GM12891 (cell line): Measurements from ENCODE around the gene TCEANC. TPM values are rescaled to one million over a fixed set of nuclear protein-coding genes. Genes with fewer than 3 reads are reported as not detected.
"Not testable (repeated sequence)": the region's sequence is repeated elsewhere in the genome, so short reads cannot be mapped to it uniquely, and the experiment has no call there.

ENCODE experiments used
- DNase-seq: peaks from one replicate; pipeline ENCODE4 v3.0.0; 2011; ENCODE audit warnings: low spot score; ENCODE audit not compliant: insufficient read length
- FAIRE-seq: peaks from 2 replicates; lab custom pipeline; 2011; peaks lifted over from hg19 to GRCh38; lab: Jason Lieb, UNC
- PAX5 ChIP-seq: IDR thresholded peaks from 2 replicates; pipeline ENCODE4 v1.6.1; 2011; ENCODE audit warnings: low read length, moderate library complexity, mild to moderate bottlenecking; ENCODE audit not compliant: insufficient read depth, severe bottlenecking
- POLR2A ChIP-seq: IDR thresholded peaks from 2 replicates; pipeline ENCODE4 v1.6.1; 2011; ENCODE audit warnings: low read depth, low read length, control low read depth
- POLR2AphosphoS5 ChIP-seq: IDR thresholded peaks from 2 replicates; pipeline ENCODE4 v1.6.1; 2011; ENCODE audit warnings: low read depth, low read length, control low read depth
- POU2F2 ChIP-seq: IDR thresholded peaks from 2 replicates; pipeline ENCODE4 v1.6.1; 2011; ENCODE audit warnings: low read depth, mild to moderate bottlenecking, control low read depth, low read length, moderate library complexity
- SPI1 ChIP-seq: IDR thresholded peaks from 2 replicates; pipeline ENCODE4 v1.6.1; 2011; ENCODE audit warnings: low read depth, low read length, control low read depth
- TAF1 ChIP-seq: IDR thresholded peaks from 2 replicates; pipeline ENCODE4 v1.6.1; 2011; ENCODE audit warnings: low read depth, low read length, control low read depth
- polyA plus RNA-seq: library from polyadenylated mRNA; unstranded; fragments of >200 nt; gene quantifications from one replicate; pipeline ENCODE4 v1.2.1, GENCODE V29; 2012; ENCODE audit warnings: low read depth, missing spikeins, inconsistent platforms; ENCODE audit not compliant: missing spikeins

TCEANC gene, protein sequence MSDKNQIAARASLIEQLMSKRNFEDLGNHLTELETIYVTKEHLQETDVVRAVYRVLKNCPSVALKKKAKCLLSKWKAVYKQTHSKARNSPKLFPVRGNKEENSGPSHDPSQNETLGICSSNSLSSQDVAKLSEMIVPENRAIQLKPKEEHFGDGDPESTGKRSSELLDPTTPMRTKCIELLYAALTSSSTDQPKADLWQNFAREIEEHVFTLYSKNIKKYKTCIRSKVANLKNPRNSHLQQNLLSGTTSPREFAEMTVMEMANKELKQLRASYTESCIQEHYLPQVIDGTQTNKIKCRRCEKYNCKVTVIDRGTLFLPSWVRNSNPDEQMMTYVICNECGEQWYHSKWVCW
- polyA plus RNA-seq = 0.60 TPM

DNA sequence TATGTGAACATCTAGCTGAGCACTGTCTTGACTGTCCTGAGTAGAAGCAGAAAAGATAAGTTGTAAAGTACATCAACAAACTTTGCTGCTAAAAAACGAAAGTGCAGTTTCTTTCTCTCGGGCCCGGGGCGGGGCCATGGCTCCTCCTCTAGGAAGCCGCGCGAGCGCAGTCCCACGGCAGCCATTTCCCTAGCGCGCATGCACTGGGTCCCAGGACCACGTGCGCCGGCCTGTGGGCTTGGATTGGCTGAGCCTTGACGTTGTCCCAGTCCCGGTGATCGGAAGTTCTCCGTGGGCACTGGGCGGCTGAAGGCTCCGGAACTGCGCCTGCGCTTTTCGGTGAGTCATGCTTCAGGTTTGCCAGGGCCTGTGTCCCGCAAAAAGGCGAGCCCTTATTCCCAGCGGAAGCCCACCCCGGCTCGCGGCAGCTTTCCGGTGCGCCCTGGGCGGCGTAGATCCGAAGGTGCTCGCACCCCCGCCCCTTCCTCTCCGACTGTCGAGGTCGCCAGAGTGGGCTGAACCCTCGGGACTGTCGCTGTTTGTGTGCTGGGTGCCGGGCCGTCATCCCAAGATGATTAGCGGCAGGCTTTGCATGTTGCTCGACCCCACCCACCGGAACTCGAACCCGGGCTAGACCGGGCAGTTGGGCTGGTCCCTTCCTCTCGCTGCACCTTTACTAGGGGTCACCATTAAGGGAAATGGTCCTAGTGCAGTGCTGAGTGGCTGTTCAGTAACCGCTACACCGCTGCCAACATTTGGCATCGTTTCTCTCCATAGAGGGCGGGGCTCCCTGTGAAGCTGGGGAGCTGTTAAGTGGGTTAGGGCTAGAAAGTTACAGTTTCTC, at the start of gene TCEANC:
Gene TCEANC, plus strand, starts transcription at position 292 of the 844 bp plus-strand sequence. CDS start 9,368 bp downstream, outside the sequence.
- DNase-seq (peak; percentile 58), FAIRE-seq (peak; percentile 99)
- TF ChIP-seq POLR2A = peak; percentile 52; the same call in 1 of the 2 replicates
- TF ChIP-seq TAF1 = no peak
- no peak for TF ChIP-seq SPI1
- TF ChIP-seq POU2F2 = peak; percentile 54; the same call in 1 of the 2 replicates
- no peak for TF ChIP-seq POLR2AphosphoS5

DNA sequence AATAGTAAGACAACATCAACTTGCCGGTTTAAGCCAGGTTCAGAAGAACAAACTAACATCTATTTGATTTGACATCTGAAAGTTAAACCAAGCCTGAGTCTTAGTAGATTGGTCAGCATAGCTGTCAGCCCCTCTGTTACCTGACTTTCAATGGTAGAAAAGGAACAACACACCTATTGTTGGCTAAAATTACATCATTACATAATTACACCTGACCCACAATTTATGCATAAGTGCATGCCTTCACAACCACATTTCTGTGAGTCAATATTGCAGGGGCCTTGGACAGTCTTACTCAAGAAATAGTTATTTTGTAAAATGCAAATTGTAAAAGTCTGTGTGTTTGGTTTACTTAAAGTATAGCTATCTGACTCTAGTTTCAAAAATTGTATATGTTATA, 47.3 kb upstream of the TCEANC start:
- peak; percentile 13 for FAIRE-seq
- TF ChIP-seq TAF1 (no peak), POLR2AphosphoS5 (no peak), SPI1 (no peak), PAX5 (no peak), POLR2A (no peak), POU2F2 (no peak)
- DNase-seq = no peak

DNA sequence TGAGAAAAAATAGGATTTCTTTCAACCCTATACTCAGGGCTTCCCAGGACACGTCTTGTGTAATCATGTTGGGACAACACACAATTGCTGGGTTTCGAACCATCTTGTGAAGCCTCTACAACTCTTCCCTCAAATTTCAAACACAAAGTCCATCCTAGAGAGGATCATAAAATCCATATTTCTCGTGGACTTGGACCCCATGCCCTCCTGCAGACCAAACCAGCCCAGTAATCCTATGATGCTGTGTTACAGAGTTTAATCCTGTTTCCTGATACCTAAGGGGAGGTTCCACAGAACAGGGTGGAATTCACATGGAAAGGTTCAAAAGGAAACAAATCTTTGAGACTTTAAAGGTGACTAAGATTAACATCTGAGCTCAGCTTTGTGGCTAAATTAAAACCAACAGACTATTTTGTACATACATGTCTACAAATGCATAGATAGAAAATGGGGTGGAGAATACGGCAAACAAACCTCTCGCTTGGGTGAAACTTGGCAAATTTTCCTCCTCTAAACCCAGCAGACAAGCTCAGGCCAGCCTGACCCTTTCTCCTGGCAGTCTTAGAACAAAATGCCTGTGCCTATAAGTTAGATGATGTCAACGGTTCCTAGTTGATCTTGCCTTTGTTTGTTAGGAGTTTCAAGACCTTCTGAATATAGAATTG, 45.5 kb upstream of the TCEANC start:
- TF ChIP-seq POLR2A = no peak
- no peak for TF ChIP-seq POU2F2
- no peak for TF ChIP-seq TAF1
- no peak for TF ChIP-seq SPI1
- TF ChIP-seq POLR2AphosphoS5 = no peak
- TF ChIP-seq PAX5 = no peak
- no peak for DNase-seq
- no peak for FAIRE-seq

DNA sequence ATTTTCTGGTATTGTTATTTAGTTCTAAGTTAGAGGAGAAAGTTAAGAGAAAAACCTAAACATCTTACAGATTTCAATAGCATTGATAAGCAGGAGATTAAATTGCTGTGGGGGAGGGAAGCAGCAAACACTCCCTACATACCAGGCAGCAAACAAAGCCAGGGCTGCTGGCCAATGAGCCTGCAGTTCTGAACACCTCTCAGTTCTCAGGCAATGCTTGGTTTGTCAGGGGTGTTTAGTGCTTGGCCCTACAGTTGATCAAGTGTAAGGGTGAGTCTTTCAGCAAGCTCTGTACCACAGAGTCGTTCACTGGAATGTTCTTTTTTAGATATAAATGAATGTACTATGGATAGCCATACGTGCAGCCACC, 45.0 kb upstream of the TCEANC start:
- DNase-seq (no peak), FAIRE-seq (no peak)
- TF ChIP-seq POLR2AphosphoS5 = no peak
- TF ChIP-seq PAX5 = no peak
- no peak for TF ChIP-seq TAF1
- TF ChIP-seq SPI1 = no peak
- no peak for TF ChIP-seq POLR2A
- no peak for TF ChIP-seq POU2F2

DNA sequence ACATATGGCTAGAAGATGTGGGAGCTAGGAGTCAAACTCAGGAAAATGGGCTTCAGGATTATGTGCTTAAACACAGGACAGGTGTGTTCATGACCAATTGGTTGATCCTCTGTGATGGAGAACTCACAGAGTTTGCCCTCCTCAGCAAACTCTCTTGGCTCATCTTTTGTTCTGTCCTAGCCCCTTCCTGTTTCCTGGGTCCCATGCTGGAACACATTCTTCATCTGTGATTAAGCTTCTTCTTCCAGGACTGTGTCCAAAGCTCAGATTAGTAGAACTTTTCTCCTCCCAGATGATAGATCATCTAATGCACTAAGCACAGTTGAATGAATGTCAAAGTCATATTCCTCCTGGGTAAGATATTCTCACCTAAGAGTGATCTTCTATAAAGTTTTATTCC, 38.8 kb upstream of the TCEANC start:
- no peak for DNase-seq
- TF ChIP-seq POLR2AphosphoS5 (no peak), PAX5 (no peak), POLR2A (no peak), SPI1 (no peak), POU2F2 (no peak), TAF1 (no peak)
- FAIRE-seq = no peak

DNA sequence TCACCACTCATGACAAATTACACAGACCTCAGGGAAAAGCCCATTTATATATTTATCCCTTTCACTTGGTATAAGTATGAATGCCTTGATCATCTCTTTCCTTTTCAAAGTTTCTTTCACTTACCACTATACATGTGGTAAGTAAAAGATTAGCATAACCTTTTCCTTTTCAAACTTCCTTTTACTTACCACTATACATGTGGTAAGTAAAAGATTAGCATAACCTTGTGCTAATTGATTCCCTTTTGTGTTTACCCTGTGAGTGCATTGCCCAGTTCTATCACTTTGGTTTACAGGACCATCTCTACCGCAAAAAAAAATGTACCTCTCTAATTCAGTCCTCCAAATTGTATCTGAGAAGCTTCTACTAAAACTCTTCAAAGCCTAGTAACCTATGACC, 32.7 kb upstream of the TCEANC start:
- TF ChIP-seq PAX5 (no peak), POU2F2 (no peak)
- peak; percentile 80 for FAIRE-seq

DNA sequence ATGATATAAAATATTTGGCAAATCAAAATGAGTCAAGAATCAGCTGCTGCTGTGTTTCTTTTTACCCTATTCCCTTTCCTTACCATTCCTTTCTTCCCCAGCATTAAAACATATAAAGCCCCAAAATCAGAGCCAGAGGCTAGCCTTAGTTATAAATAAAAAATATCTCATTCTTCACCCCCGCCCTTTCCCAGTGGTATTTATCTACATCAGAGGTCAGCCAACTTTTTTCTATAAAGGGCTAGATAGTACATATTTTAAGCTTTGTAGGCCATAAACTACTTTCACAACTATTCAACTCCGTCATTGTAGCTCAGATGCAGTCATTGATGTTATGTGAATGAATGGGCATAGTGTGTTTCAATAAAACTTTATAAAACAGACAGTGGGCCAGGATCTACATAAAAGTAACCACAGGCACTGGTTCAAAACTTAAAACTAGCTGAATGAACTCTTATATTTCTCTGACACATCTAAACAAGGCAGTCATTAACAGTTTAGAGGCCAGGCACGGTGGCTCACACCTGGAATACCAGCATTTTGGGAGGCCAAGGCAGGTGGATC, 30.5 kb upstream of the TCEANC start:
- DNase-seq = no peak

More for the DNA sequence above, 32.7 kb upstream of the TCEANC start:
- no peak for DNase-seq

DNA sequence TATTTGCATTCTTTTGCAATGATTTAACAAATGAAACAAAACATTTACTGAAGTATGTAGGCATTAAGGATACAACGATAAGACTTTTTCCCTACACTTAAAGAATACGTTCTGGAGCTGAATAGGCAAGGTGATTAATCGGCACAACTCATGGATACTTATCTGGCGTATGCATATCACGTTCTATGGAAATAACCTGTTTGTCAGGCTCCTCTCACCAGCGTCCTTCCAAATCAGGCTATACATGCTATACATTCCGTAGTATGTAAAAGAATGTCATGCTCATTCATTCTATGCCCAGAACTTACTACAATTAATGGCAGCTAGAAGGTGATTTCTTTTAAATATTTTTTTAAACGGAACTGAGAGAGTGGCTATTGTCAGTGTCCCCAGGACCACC, 25.6 kb upstream of the TCEANC start:
- FAIRE-seq (no peak), DNase-seq (no peak)
- TF ChIP-seq PAX5 = no peak
- TF ChIP-seq POLR2AphosphoS5 = no peak
- no peak for TF ChIP-seq SPI1
- no peak for TF ChIP-seq POLR2A
- no peak for TF ChIP-seq POU2F2
- no peak for TF ChIP-seq TAF1

More for the DNA sequence above, 30.5 kb upstream of the TCEANC start:
- FAIRE-seq = no peak
- TF ChIP-seq POU2F2 (no peak), POLR2A (no peak), SPI1 (no peak), TAF1 (no peak), PAX5 (no peak), POLR2AphosphoS5 (no peak)

DNA sequence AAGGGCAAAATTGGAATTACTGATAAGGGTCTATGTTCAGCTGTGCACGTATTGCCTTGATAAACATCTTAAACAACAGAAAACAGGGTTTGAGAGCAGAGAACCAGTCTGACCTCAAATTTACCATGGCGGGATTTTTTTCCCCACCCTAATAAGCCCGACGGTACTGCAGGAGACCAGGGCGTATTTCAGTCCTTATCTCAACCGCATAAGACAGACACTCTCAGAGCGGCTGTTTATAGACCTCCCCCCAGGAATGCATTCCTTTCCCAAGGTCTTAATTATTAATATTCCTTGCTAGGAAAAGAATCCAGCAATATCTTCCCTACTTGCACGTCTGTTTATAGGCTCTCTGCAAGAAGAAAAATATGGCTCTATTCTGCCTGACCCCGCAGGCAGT, 15.7 kb upstream of the TCEANC start:
- DNase-seq, FAIRE-seq: not testable (repeated sequence)

DNA sequence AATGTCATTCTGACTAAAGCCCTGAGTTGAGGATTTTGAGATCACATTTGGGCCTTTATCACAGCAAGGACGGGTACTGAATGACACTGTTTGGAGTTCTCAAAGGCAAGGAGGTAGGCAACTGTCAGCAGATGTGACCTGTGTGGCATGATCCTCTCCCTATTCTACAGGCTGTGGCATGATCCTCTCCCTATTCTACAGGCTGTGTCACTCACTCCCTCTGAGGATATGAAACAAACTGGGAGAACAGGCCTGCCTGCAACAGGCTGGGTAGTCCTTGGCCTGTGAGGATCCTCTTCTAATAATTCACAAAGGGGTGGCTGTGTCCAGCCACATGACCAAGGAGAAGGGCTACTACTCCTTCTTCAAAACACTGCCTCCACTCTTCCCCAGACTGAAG, 14.9 kb upstream of the TCEANC start:
- DNase-seq (no peak), FAIRE-seq (no peak)
- TF ChIP-seq POLR2AphosphoS5 = no peak
- TF ChIP-seq POLR2A = no peak
- no peak for TF ChIP-seq TAF1
- TF ChIP-seq SPI1 = no peak
- no peak for TF ChIP-seq POU2F2
- no peak for TF ChIP-seq PAX5
